ENCODE data around the gene NPC1.
"Not testable (repeated sequence)": the region's sequence is repeated elsewhere in the genome, so short reads cannot be mapped to it uniquely, and the experiment has no call there.

Gene NPC1

GRCh38 chr18:23609390-23610023 lies 23.2 kb upstream of the NPC1 start:
- peak; percentile 63 for DNase-seq (ENCODE audit: low spot score)

- no peak for DNase-seq (ENCODE audit: low spot score)
These were observed 21.9 kb upstream of the NPC1 start for GRCh38 chr18:23608211-23608610.

- no peak for DNase-seq (ENCODE audit: low spot score)
These were observed 19.6 kb upstream of the NPC1 start for GRCh38 chr18:23605941-23606340.

GRCh38 chr18:23599809-23600208 lies 13.5 kb upstream of the NPC1 start:
- DNase-seq (ENCODE audit: low spot score), result no peak

GRCh38 chr18:23596183-23596582 lies 9.9 kb upstream of the NPC1 start:
- no peak for DNase-seq (ENCODE audit: low spot score)

- DNase-seq (ENCODE audit: low spot score), result no peak
These were observed 9.3 kb upstream of the NPC1 start for GRCh38 chr18:23595591-23595990.

- no peak for DNase-seq (ENCODE audit: low spot score)
These were observed 7.4 kb upstream of the NPC1 start for GRCh38 chr18:23593720-23594119.

- DNase-seq (ENCODE audit: low spot score), result no peak
These were observed 6.6 kb upstream of the NPC1 start for GRCh38 chr18:23592911-23593310.

- no peak for DNase-seq (ENCODE audit: low spot score)
These were observed 4.7 kb upstream of the NPC1 start for GRCh38 chr18:23591011-23591410.

- DNase-seq (ENCODE audit: low spot score), result no peak
These were observed 2.7 kb upstream of the NPC1 start for GRCh38 chr18:23588836-23589560.

- no peak for DNase-seq (ENCODE audit: low spot score)
These were observed 925 bp upstream of the NPC1 start for GRCh38 chr18:23587220-23587642.

- no peak for DNase-seq (ENCODE audit: low spot score)
These were observed 433 bp downstream of the NPC1 start for GRCh38 chr18:23585897-23586248.

- no peak for DNase-seq (ENCODE audit: low spot score)
These were observed 1.1 kb downstream of the NPC1 start for GRCh38 chr18:23585007-23585871.

GRCh38 chr18:23584019-23584983 lies 2.0 kb downstream of the NPC1 start:
- no peak for DNase-seq (ENCODE audit: low spot score)

GRCh38 chr18:23583071-23583865 lies 3.0 kb downstream of the NPC1 start:
- no peak for DNase-seq (ENCODE audit: low spot score)

GRCh38 chr18:23580677-23581367 lies 5.5 kb downstream of the NPC1 start:
- no peak for DNase-seq (ENCODE audit: low spot score)

- DNase-seq (ENCODE audit: low spot score), result no peak
These were observed 7.2 kb downstream of the NPC1 start for GRCh38 chr18:23578891-23579653.

- no peak for DNase-seq (ENCODE audit: low spot score)
These were observed 8.1 kb downstream of the NPC1 start for GRCh38 chr18:23578067-23578701.

- not testable (repeated sequence) for DNase-seq (ENCODE audit: low spot score)
These were observed 8.8 kb downstream of the NPC1 start for GRCh38 chr18:23577521-23577920.
